Neural cell (in vitro differentiated cells): ENCODE measurements around the gene AFDN.
A peak's percentile ranks its signal among the peaks of the same experiment; 100 is the strongest.

Experiments used
- CTCF ChIP-seq: fragments of 450-650 bp; IDR thresholded peaks from 2 replicates; pipeline ENCODE4 v1.5.1; 2014; ENCODE audit warnings: antibody characterized with exemption, mild to moderate bottlenecking, moderate library complexity; ENCODE audit not compliant: poor library complexity, severe bottlenecking
- EP300 ChIP-seq: fragments of 450-650 bp; conservative IDR thresholded peaks from 2 replicates; pipeline ENCODE4 v1.6.1; 2014; ENCODE audit warnings: antibody characterized with exemption, mild to moderate bottlenecking, moderate library complexity; ENCODE audit not compliant: poor library complexity, severe bottlenecking
- EZH2 ChIP-seq: fragments of 200-600, 300-800 bp; shearing (Covaris generic), sonication (generic); IDR thresholded peaks from 2 replicates; pipeline ENCODE4 v1.6.1; 2014; ENCODE audit warnings: antibody characterized with exemption, low read length, borderline replicate concordance, mild to moderate bottlenecking; ENCODE audit not compliant: insufficient read depth, poor library complexity, severe bottlenecking
- RAD21 ChIP-seq: fragments of 450-650 bp; conservative IDR thresholded peaks from 2 replicates; pipeline ENCODE4 v1.6.1; 2014; ENCODE audit warnings: antibody characterized with exemption, mild to moderate bottlenecking, moderate library complexity
- SMC3 ChIP-seq: fragments of 450-650 bp; conservative IDR thresholded peaks from 2 replicates; pipeline ENCODE4 v1.6.1; 2014; ENCODE audit warnings: antibody characterized with exemption, mild to moderate bottlenecking, moderate library complexity; ENCODE audit not compliant: poor library complexity
- TAF1 ChIP-seq: IDR thresholded peaks from 2 replicates; pipeline ENCODE4 v1.6.1; 2012; ENCODE audit warnings: low read depth

DNA sequence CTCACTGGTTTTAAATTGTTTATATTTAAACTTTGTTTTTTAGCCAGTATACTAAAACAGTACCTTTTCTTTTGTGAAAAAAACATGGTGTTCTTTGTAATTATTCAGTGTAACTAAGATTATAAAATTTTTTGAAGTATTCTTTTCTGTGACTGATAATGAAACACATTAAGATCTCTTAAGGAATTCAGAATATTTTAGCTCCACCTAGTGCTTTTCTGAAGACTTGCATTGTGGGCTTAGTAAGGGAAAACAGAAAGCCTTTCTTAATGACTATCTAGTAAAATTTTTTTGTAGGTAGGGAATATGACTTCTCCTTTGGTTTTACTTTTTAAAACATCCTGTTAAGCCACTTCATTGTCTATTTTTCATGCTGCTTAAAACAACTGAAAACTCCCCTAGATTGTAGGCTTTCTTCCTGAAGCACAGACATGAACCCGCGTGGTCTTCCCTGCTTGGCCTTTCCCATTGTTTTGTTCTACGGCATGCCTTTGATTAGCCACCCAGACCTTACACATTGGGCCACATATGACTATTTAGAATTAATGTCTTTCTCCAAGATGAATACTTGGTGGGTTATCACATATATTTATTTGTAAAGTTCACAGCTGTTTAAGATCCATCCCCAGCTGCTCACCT lies 72.1 kb downstream of the AFDN start:
- TF ChIP-seq CTCF = peak; percentile 78
- TF ChIP-seq EP300 = no peak
- TF ChIP-seq TAF1 = no peak
- no peak for TF ChIP-seq EZH2
- peak; percentile 88 for TF ChIP-seq RAD21
- peak; percentile 87 for TF ChIP-seq SMC3
